Natural killer cell treated with Interleukin-12 subunit alpha and Interleukin-12 subunit beta and Interleukin-15 and Interleukin-18, amount 100 ng/mL, for 72 hours (primary cell): ENCODE data around the gene TEX13B. TPM values are rescaled to one million over a fixed set of nuclear protein-coding genes. Genes with fewer than 3 reads are reported as not detected.

ENCODE experiments used
- total RNA-seq, 2 donors: library from RNA; stranded (reverse); gene quantifications; one replicate each; pipeline ENCODE4 v1.2.3, GENCODE V29; 2022

The TEX13B gene
- total RNA-seq, 2 donors from 2014 or later = not detected

Other genes with a start within 250 kb of the TEX13B start
- gene TSC22D3, start 206.6 kb downstream of the TEX13B start, total RNA-seq = 10 to 100 TPM in 1 of 2 donors, 1 to 10 TPM in 1; 8.6 to 20.3 TPM
- not detected for gene NCBP2L, start 204.6 kb downstream of the TEX13B start, total RNA-seq
- gene MID2, start 156.5 kb downstream of the TEX13B start, total RNA-seq = 1 to 10 TPM in 1 of 2 donors, under 1 TPM in 1; 0.74 to 2.0 TPM
- gene VSIG1, start 62.7 kb upstream of the TEX13B start, total RNA-seq = not detected
- gene PSMD10, start 109.2 kb upstream of the TEX13B start, total RNA-seq = 10 to 100 TPM; 27.7 to 35.3 TPM
- 10 to 100 TPM; 12.0 to 17.8 TPM for gene ATG4A, start 109.4 kb upstream of the TEX13B start, total RNA-seq